ENCODE data around the gene CEBPB.

The CEBPB gene

GRCh38 chr20:50227506-50227905 lies 36.9 kb downstream of the CEBPB start:
- no peak for DNase-seq (ENCODE audit: low read depth, low spot score)

- DNase-seq (ENCODE audit: low read depth, low spot score), result no peak
Measured at GRCh38 chr20:50229156-50229607, 38.6 kb downstream of the CEBPB start.

- no peak for DNase-seq (ENCODE audit: low read depth, low spot score)
Measured at GRCh38 chr20:50230184-50230583, 39.6 kb downstream of the CEBPB start.

- DNase-seq (ENCODE audit: low read depth, low spot score), result no peak
Measured at GRCh38 chr20:50230871-50231560, 40.4 kb downstream of the CEBPB start.

- no peak for DNase-seq (ENCODE audit: low read depth, low spot score)
Measured at GRCh38 chr20:50231854-50232253, 41.2 kb downstream of the CEBPB start.

DNA sequence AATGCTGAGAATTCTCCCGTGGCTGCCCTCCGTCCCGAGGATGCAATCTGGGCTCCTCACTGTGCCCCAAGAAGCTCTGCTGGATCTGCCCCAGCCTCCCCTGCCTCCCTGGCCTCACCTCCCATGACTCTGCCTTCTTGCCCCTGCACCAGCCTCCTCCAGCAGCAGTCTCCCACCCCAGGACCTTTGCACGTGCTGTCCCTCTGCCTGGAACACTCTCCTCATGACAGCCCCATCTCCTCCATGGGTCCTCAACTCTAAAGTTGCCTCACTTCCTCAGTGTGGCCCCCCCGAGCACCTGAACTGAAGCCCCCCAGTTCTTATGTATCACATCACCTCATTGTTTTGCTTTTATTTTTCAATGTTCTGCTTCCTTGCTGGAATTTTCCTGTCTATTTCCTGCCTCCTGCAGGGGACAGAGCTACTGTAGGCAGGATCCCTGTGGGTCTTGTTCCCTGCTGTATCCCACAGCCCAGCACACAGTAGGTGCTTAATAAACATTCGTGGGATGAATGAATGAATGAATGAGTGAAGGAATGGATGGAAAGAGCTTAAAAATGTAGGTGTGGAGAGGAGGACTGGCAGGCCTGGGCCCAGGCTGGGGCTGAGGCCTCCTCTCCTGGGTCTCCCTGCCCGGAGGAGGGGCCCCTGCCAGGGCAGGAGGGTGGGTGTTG lies 42.2 kb downstream of the CEBPB start:
- no peak for DNase-seq (ENCODE audit: low read depth, low spot score)

- no peak for DNase-seq (ENCODE audit: low read depth, low spot score)
Measured at GRCh38 chr20:50233325-50234212, 42.9 kb downstream of the CEBPB start.

GRCh38 chr20:50234288-50234687 lies 43.7 kb downstream of the CEBPB start:
- DNase-seq (ENCODE audit: low read depth, low spot score), result no peak

DNA sequence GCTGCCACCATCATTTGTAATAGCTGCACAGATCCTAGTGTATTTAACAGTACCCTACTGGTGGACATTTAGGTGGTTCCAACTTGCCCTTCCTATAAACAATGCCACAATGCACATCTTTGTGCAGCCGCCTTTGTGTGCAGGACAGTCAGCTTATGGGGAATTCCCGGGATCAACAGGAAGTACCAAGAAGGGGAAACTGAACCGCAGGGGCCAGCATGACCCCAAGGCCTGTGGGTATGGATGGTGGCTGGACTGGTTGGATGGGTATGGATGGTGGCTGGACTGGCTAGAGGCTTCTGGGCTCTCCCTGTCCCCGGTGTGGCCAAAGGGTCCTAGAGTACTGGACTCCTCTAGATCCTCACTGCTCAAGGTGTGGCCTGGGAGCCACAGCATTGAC lies 46.7 kb downstream of the CEBPB start:
- DNase-seq (ENCODE audit: low read depth, low spot score), result no peak

DNA sequence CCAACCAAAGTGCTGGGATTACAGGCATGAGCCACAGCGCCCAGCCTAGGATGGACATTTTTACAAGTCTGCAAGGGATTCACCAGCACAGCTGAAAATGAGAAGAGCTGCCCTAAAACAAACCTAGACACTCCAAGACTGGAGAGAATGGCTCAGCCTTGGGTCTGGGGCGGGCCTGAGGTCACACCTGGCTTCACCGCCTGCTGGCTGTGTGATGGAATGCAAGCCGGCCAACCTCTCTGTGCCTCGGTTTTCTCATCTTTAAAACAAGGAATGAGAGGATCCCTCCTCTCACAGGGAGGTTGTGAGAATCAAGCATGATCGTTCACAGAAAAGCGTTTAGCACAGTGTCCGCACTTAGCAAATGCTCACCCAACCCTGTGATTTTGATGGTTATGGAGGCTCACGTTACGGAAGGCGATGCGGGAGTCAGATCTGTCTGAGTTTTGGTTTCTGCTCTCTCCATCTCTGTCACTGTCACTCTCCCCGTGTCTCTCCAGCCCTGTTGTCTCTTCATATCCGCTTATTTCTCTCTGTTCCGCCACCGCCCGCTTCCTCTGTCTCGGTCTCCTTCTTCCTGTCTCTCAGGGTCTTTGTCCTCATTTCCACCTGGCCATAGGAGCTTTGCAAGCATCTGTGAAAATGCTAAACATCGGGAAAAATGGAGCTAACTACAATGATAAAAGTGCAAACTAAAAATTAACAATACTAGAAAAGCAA lies 47.6 kb downstream of the CEBPB start:
- DNase-seq (ENCODE audit: low read depth, low spot score), result no peak

- no peak for DNase-seq (ENCODE audit: low read depth, low spot score)
Measured at GRCh38 chr20:50240092-50240491, 49.5 kb downstream of the CEBPB start.

- no peak for DNase-seq (ENCODE audit: low read depth, low spot score)
Measured at GRCh38 chr20:50242178-50242514, 51.5 kb downstream of the CEBPB start.
